IMR-90 (cell line): ENCODE results near the gene ATG10. TPM values are rescaled to one million over a fixed set of nuclear protein-coding genes. Genes with fewer than 3 reads are reported as not detected.

Experiments
- ATAC-seq: fragments of 200-7000 bp; cut with Tn5 transposase; 2 replicates; pipeline ENCODE4 v1.9.1; 2020; ENCODE audit warnings: low read depth, mild to moderate bottlenecking, moderate library complexity
- BruUV-seq: library from RNA; stranded (reverse); fragments of 400-500 nt; replicated peaks from 2 replicates; lab custom pipeline; 2021; lab: Mats Ljungman, UMichigan
- CTCF ChIA-PET: fragments of 300-600 bp; formaldehyde crosslinking; extraction: SDS; loops from one replicate; lab custom pipeline; 2021; ENCODE audit warnings: antibody characterized with exemption; lab: Yijun Ruan, JAX
- POLR2A ChIA-PET: fragments of 300-600 bp; sonication (Branson Sonifier 250); formaldehyde crosslinking; loops from one replicate; lab custom pipeline; 2022; ENCODE audit warnings: antibody characterized with exemption; ENCODE audit not compliant: unreplicated experiment; lab: Charles Lee
- DNase-seq: peaks from one replicate; pipeline ENCODE4 v3.0.0; 2013
- H2AFZ ChIP-seq: replicated peaks from 2 replicates; pipeline ENCODE3; 2013; ENCODE audit warnings: low read length, mild to moderate bottlenecking; ENCODE audit not compliant: poor library complexity
- H2AK5ac ChIP-seq: 2 replicates; pipeline ENCODE4 v1.6.1; 2013; ENCODE audit warnings: low read depth, low read length, inconsistent platforms
- H2AK9ac ChIP-seq: replicated peaks from 2 replicates; pipeline ENCODE3; 2013; ENCODE audit warnings: mild to moderate bottlenecking, low read depth, low read length, moderate library complexity; ENCODE audit not compliant: poor library complexity
- H2BK120ac ChIP-seq: 2 replicates; pipeline ENCODE4 v1.6.1; 2013; ENCODE audit warnings: low read depth, low read length, inconsistent platforms
- H2BK15ac ChIP-seq: 3 replicates; pipeline ENCODE4 v1.6.1; 2013; ENCODE audit warnings: low read depth, low read length, inconsistent platforms
- H2BK20ac ChIP-seq: 2 replicates; pipeline ENCODE4 v1.6.1; 2013; ENCODE audit warnings: low read depth, mild to moderate bottlenecking, inconsistent platforms, low read length, moderate library complexity
- H2BK5ac ChIP-seq: 2 replicates; pipeline ENCODE4 v1.6.1; 2013; ENCODE audit warnings: mild to moderate bottlenecking, low read depth, low read length, inconsistent platforms; ENCODE audit not compliant: poor library complexity, severe bottlenecking
- H3K14ac ChIP-seq: replicated peaks from 2 replicates; pipeline ENCODE4 v1.6.1; 2013; ENCODE audit warnings: low read depth, low read length, inconsistent platforms
- H3K18ac ChIP-seq: 2 replicates; pipeline ENCODE4 v1.6.1; 2013; ENCODE audit warnings: low read depth, low read length, control low read depth
- H3K23ac ChIP-seq: 2 replicates; pipeline ENCODE4 v1.6.1; 2013; ENCODE audit warnings: low read depth, low read length, inconsistent platforms
- H3K27ac ChIP-seq: 2 replicates; pipeline ENCODE4 v1.5.1; 2013; ENCODE audit warnings: mild to moderate bottlenecking, control low read depth, low read length; ENCODE audit not compliant: insufficient read depth
- H3K27me3 ChIP-seq: 2 replicates; pipeline ENCODE4 v1.6.1; 2013; ENCODE audit warnings: low read length; ENCODE audit not compliant: control insufficient read depth, insufficient read depth
- H3K36me3 ChIP-seq: 2 replicates; pipeline ENCODE4 v1.6.1; 2013; ENCODE audit warnings: low read length, mixed read lengths; ENCODE audit not compliant: control insufficient read depth, insufficient read depth
- H3K4ac ChIP-seq: 2 replicates; pipeline ENCODE4 v1.6.1; 2013; ENCODE audit warnings: low read depth, low read length, inconsistent platforms
- H3K4me1 ChIP-seq: 2 replicates; pipeline ENCODE4 v1.6.1; 2013; ENCODE audit warnings: low read length, mixed read lengths; ENCODE audit not compliant: control insufficient read depth, insufficient read depth
- H3K4me2 ChIP-seq: 2 replicates; pipeline ENCODE4 v1.6.1; 2013; ENCODE audit warnings: low read depth, mild to moderate bottlenecking, control low read depth, low read length, moderate library complexity
- H3K4me3 ChIP-seq: 2 replicates; pipeline ENCODE4 v1.5.1; 2013; ENCODE audit warnings: low read depth, mild to moderate bottlenecking, control low read depth, low read length, moderate library complexity; ENCODE audit not compliant: insufficient read depth
- H3K56ac ChIP-seq: 2 replicates; pipeline ENCODE4 v1.6.1; 2013; ENCODE audit warnings: low read length, inconsistent platforms; ENCODE audit not compliant: insufficient read depth; ENCODE audit errors: extremely low read depth
- H3K79me1 ChIP-seq, 2 experiments: 2 replicates each; pipeline ENCODE4 v1.6.1; 2013; ENCODE audit warnings: low read length in 2 of 2, inconsistent platforms in 1 of 2, low read depth in 1 of 2
- H3K9ac ChIP-seq: 2 replicates; pipeline ENCODE4 v1.6.1; 2013; ENCODE audit warnings: low read depth, low read length, control low read depth
- H3K9me1 ChIP-seq: 2 replicates; pipeline ENCODE4 v1.6.1; 2013; ENCODE audit warnings: low read length, inconsistent platforms; ENCODE audit not compliant: insufficient read depth
- H3K9me3 ChIP-seq: 2 replicates; pipeline ENCODE4 v1.6.1; 2013; ENCODE audit warnings: low read length; ENCODE audit not compliant: control insufficient read depth, insufficient read depth
- H4K20me1 ChIP-seq: 2 replicates; pipeline ENCODE4 v1.6.1; 2013; ENCODE audit warnings: low read length, inconsistent platforms; ENCODE audit not compliant: insufficient read depth
- H4K5ac ChIP-seq: 2 replicates; pipeline ENCODE4 v1.6.1; 2013; ENCODE audit warnings: mild to moderate bottlenecking, low read depth, low read length, control low read depth
- H4K8ac ChIP-seq, 2 experiments: 2 replicates each; pipeline ENCODE4 v1.6.1; 2013; ENCODE audit warnings: low read depth in 2 of 2, low read length in 2 of 2, control low read depth in 1 of 2, inconsistent platforms in 1 of 2
- H4K91ac ChIP-seq: 2 replicates; pipeline ENCODE4 v1.6.1; 2013; ENCODE audit warnings: low read depth, low read length, inconsistent platforms; ENCODE audit not compliant: insufficient read depth
- BHLHE40 ChIP-seq: fragments of 150-350 bp; IDR thresholded peaks from 2 replicates; pipeline ENCODE4 v1.6.1; 2016; ENCODE audit warnings: mild to moderate bottlenecking, low read depth, low read length
- CEBPB ChIP-seq: IDR thresholded peaks from 2 replicates; pipeline ENCODE4 v1.6.1; 2012; ENCODE audit warnings: low read depth, low read length, improper control_type of control experiment
- CHD1 ChIP-seq: IDR thresholded peaks from 2 replicates; pipeline ENCODE4 v1.6.1; 2012; ENCODE audit warnings: low read depth, low read length, improper control_type of control experiment
- CTCF ChIP-seq: conservative IDR thresholded peaks from 2 replicates; pipeline ENCODE4 v1.5.1; 2012; ENCODE audit warnings: mild to moderate bottlenecking, low read depth, low read length, improper control_type of control experiment
- ELK1 ChIP-seq: fragments of 150-350 bp; IDR thresholded peaks from 2 replicates; pipeline ENCODE4 v1.6.1; 2016; ENCODE audit warnings: low read depth, mild to moderate bottlenecking, low read length, moderate library complexity, borderline replicate concordance
- FOS ChIP-seq: fragments of 150-350 bp; IDR thresholded peaks from 2 replicates; pipeline ENCODE4 v1.6.1; 2016; ENCODE audit warnings: low read depth, low read length
- MAFK ChIP-seq: IDR thresholded peaks from 2 replicates; pipeline ENCODE4 v1.6.1; 2012; ENCODE audit warnings: low read depth, low read length, improper control_type of control experiment
- MAZ ChIP-seq: IDR thresholded peaks from 2 replicates; pipeline ENCODE4 v1.6.1; 2012; ENCODE audit warnings: low read depth, mild to moderate bottlenecking, low read length, improper control_type of control experiment, moderate library complexity, borderline replicate concordance
- MXI1 ChIP-seq: IDR thresholded peaks from 2 replicates; pipeline ENCODE4 v1.6.1; 2012; ENCODE audit warnings: low read depth, mild to moderate bottlenecking, low read length, moderate library complexity, borderline replicate concordance
- NFE2L2 ChIP-seq: fragments of 150-350 bp; IDR thresholded peaks from 2 replicates; pipeline ENCODE4 v1.6.1; 2016; ENCODE audit warnings: low read depth, mild to moderate bottlenecking, low read length
- POLR2A ChIP-seq: IDR thresholded peaks from 2 replicates; pipeline ENCODE4 v1.6.1; 2012; ENCODE audit warnings: mild to moderate bottlenecking, low read depth, low read length
- RAD21 ChIP-seq: IDR thresholded peaks from 2 replicates; pipeline ENCODE4 v1.6.1; 2012; ENCODE audit warnings: low read length, improper control_type of control experiment
- RCOR1 ChIP-seq: IDR thresholded peaks from 2 replicates; pipeline ENCODE4 v1.6.1; 2012; ENCODE audit warnings: mild to moderate bottlenecking, low read length, improper control_type of control experiment; ENCODE audit not compliant: insufficient replicate concordance
- RFX5 ChIP-seq: IDR thresholded peaks from 2 replicates; pipeline ENCODE4 v1.8.0; 2012; ENCODE audit warnings: low read depth, mild to moderate bottlenecking, low read length, moderate library complexity
- SMC3 ChIP-seq: fragments of 150-350 bp; IDR thresholded peaks from 2 replicates; pipeline ENCODE4 v1.6.1; 2016; ENCODE audit warnings: low read depth, mild to moderate bottlenecking, antibody characterized with exemption, low read length, moderate library complexity
- USF2 ChIP-seq: fragments of 150-350 bp; IDR thresholded peaks from 2 replicates; pipeline ENCODE4 v1.6.1; 2017; ENCODE audit warnings: mild to moderate bottlenecking, antibody characterized with exemption, low read length, low read depth
- WGBS, 2 experiments: methylation state at CpG; one replicate each; pipeline versions ENCODE4 v1.1.5 to v1.1.7; 2013; ENCODE audit warnings: missing lambda C conversion rate in 2 of 2; ENCODE audit not compliant: insufficient read length in 1 of 2; ENCODE audit errors: extremely low coverage in 2 of 2; 5-methylcytosine and 5-hydroxymethylcytosine counted together
- dilution Hi-C: fragments of 300-500 bp; cut with HindIII; formaldehyde crosslinking; loops from one replicate; pipeline ENCODE4 v1.14.3; 2018; ENCODE audit warnings: low sequenced_read_pairs; ENCODE audit not compliant: unreplicated experiment
- in situ Hi-C: fragments of 300-500 bp; cut with MboI; formaldehyde crosslinking; loops from 3 replicates; pipeline ENCODE4 v1.14.3; 2019; ENCODE audit warnings: low sequenced_read_pairs, inconsistent platforms, mixed read lengths
- intact Hi-C: fragments of 100-400 bp; cut with micrococcal nuclease; formaldehyde crosslinking; loops from 2 replicates; pipeline ENCODE4 v1.10.0; 2022
- polyA plus RNA-seq, 3 experiments: library from polyadenylated mRNA; depleted of rRNA; stranded (reverse); fragments of >200 nt; gene quantifications; 2 replicates each; pipeline ENCODE4 v1.2.3, GENCODE V29; 2012; ENCODE audit warnings: low replicate concordance in 1 of 3
- total RNA-seq: library from RNA; depleted of rRNA; stranded (reverse); fragments of >200 nt; gene quantifications from 2 replicates; pipeline ENCODE4 v1.2.3, GENCODE V29; 2012

Gene ATG10
- total and polyA plus RNA-seq, 2 of the 4 experiments (the other 2 are of a cell fraction), result 3.4 to 8.1 TPM

- Histone ChIP-seq H2AFZ (peak overlapping the region; percentile 100), H3K4me2 (peak overlapping the region; percentile 96), H3K27ac (peak overlapping the region; percentile 98), H2AK5ac (no peak overlapping the region), H2BK15ac (peak overlapping the region; percentile 24; the same call in 1 of the 3 replicates), H3K9me1 (no peaks in the 10 kb centered on the region; the same call in 1 of the 2 replicates), H3K79me1 (peaks cover 3 to 5% of the 10 kb centered on the region in 2 experiments; a peak in 1 of 4 replicates), H3K4me1 (no peaks in the 10 kb centered on the region), H3K4ac (peak overlapping the region; percentile 80), H4K5ac (peak overlapping the region; percentile 96), H3K14ac (peak overlapping the region; percentile 94), H3K9me3 (no peaks in the 10 kb centered on the region), H2BK120ac (peak overlapping the region; percentile 71), H3K9ac (peak overlapping the region; percentile 96), H3K18ac (peak overlapping the region; percentile 89; the same call in 1 of the 2 replicates), H3K36me3 (peaks cover 1% of the 10 kb centered on the region; the same call in 1 of the 2 replicates), H3K4me3 (peak overlapping the region; percentile 99), H4K8ac (peak overlapping the region; percentile 81 to 93), H3K27me3 (no peaks in the 10 kb centered on the region), H2BK5ac (peak overlapping the region; percentile 98), H4K91ac (peak overlapping the region; percentile 84), H4K20me1 (no peaks in the 10 kb centered on the region; the same call in 1 of the 2 replicates), H3K56ac (peak overlapping the region; percentile 35), H3K23ac (peak overlapping the region; percentile 93), H2BK20ac (no peak overlapping the region), H2AK9ac (peak overlapping the region; percentile 93)
- in situ Hi-C loops (no loop called here), dilution Hi-C loops (no loop called here), intact Hi-C loops (no loop called here)
- BruUV-seq, result no TSS peak
- POLR2A ChIA-PET, result no interaction called here
- TF ChIP-seq SMC3 (no peak), FOS (no peak), NFE2L2 (no peak), USF2 (no peak), CHD1 (no peak), MXI1 (no peak), BHLHE40 (no peak), POLR2A (no peak), CEBPB (no peak), MAFK (no peak), ELK1 (no peak), CTCF (no peak), RAD21 (no peak), RFX5 (no peak), RCOR1 (no peak), MAZ (no peak)
- no CpG with 5 or more reads among the region's 9 CpGs for WGBS, 2 experiments
- DNase-seq (no peak), ATAC-seq (no peak)
- CTCF ChIA-PET, result no interaction called here
Measured at GRCh38 chr5:81972492-81972783, 615 bp downstream of the ATG10 start.
